Measurements from ENCODE around the gene CITED4.

The CITED4 gene

DNA sequence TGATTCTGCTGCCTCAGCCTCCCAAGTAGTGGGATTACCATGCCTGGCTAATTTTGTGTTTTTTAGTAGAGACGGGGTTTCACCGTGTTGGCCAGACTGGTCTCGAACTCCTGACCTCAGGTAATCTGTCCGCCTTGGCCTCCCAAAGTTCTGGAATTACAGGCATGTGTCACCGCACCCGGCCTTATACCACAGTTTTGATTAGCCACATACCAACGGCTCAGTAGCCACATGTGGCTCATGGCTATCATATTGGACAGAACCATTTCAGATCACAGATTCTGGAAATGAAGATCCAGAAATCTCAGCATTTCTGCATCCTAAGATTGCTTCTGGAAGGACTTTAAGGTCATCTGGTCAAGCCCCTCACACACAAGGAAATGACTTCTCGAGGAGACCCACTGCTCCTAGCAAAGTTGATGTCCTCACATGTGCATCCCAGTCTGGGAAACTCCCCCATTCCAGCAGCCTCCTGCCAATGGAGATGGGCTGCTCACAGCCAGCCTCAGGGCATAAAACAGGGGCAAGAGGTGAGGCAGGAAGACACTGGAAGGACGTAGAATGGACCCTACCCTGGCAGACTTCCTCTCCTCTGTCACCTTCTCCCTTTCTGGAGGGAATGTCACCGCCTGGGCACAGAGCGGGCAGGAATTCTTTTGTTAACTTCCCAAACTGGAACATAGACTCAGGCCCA lies 17.5 kb upstream of the CITED4 start:
- no peaks in the 10 kb centered on the region for H3K79me2 ChIP-seq (ENCODE audit: control insufficient read depth, insufficient read depth, low read length, poor library complexity)
- no peak overlapping the region for H3K4me3 ChIP-seq (ENCODE audit: low read depth, low read length)
- H3K9me3 ChIP-seq (ENCODE audit: insufficient read depth, low read depth, low read length): no peaks in the 10 kb centered on the region
- H3K36me3 ChIP-seq (ENCODE audit: control insufficient read depth in 1 of 2, insufficient read depth in 2 of 2, low read length in 2 of 2): no peaks in the 10 kb centered on the region
- H3K27ac ChIP-seq (ENCODE audit: low read depth, low read length): no peak overlapping the region
- H3K9ac ChIP-seq (ENCODE audit: low read length): no peak overlapping the region
- H2AFZ ChIP-seq (ENCODE audit: insufficient read depth, low read length, poor library complexity): no peak overlapping the region
- no peak overlapping the region for H4K91ac ChIP-seq (ENCODE audit: low read depth, low read length)
- no peak overlapping the region for H3K18ac ChIP-seq (ENCODE audit: low read length)
- DNase-seq: no peak
- no peak overlapping the region for H2BK120ac ChIP-seq (ENCODE audit: insufficient read depth, low read length, poor library complexity)
- no CpG with 5 or more reads among the region's 11 CpGs for WGBS (ENCODE audit: extremely low coverage, insufficient coverage, insufficient read length)
- H4K12ac ChIP-seq (ENCODE audit: low read depth, low read length): no peak overlapping the region
- no peaks in the 10 kb centered on the region for H3K27me3 ChIP-seq (ENCODE audit: insufficient read depth, low read length)
- H2BK5ac ChIP-seq (ENCODE audit: low read depth, low read length, poor library complexity): no peak overlapping the region
- H3K4me1 ChIP-seq (ENCODE audit: control insufficient read depth in 1 of 2, insufficient read depth in 2 of 2, low read length in 2 of 2): peaks cover 3 to 6% of the 10 kb centered on the region in 2 experiments
- H3K4me2 ChIP-seq (ENCODE audit: low read length): no peak overlapping the region
- no peak overlapping the region for H3K4ac ChIP-seq (ENCODE audit: low read depth, low read length)
- no peak overlapping the region for H3K23ac ChIP-seq (ENCODE audit: low read length)
- H4K8ac ChIP-seq (ENCODE audit: low read depth, low read length): no peak overlapping the region
- H2AK5ac ChIP-seq (ENCODE audit: low read length): no peak overlapping the region
- H2BK12ac ChIP-seq (ENCODE audit: low read length): no peak overlapping the region
- no peaks in the 10 kb centered on the region for H3K79me1 ChIP-seq (ENCODE audit: low read length)
- no peak overlapping the region for H3K14ac ChIP-seq (ENCODE audit: low read length)

DNA sequence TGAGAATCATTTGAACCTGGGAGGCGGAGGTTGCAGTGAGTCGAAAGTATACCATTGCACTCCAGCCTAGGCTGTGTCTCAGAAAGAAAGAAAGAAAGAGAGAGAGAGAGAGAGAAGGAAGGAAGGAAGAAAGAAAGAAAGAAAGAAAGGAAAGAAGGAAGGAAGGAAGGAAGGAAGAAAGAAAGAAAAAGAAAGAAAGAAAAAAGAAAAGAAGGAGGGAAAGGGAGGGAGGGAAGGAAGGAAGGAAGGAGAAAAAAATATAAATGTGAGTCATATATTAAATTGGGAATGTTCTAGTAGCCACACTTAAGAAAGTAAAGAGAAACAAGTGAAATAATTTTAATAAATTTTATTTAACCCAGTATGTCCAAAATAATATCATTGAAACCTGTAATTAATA lies 16.7 kb upstream of the CITED4 start:
- H3K4me2 ChIP-seq (ENCODE audit: low read length): no peak overlapping the region
- WGBS (ENCODE audit: extremely low coverage, insufficient coverage, insufficient read length): no CpG with 5 or more reads among the region's 2 CpGs
- H3K27ac ChIP-seq (ENCODE audit: low read depth, low read length): no peak overlapping the region
- no peak overlapping the region for H2AFZ ChIP-seq (ENCODE audit: insufficient read depth, low read length, poor library complexity)
- no peak overlapping the region for H4K91ac ChIP-seq (ENCODE audit: low read depth, low read length)
- H3K4me3 ChIP-seq (ENCODE audit: low read depth, low read length): no peak overlapping the region
- H4K8ac ChIP-seq (ENCODE audit: low read depth, low read length): no peak overlapping the region
- no peak overlapping the region for H2AK5ac ChIP-seq (ENCODE audit: low read length)
- no peaks in the 10 kb centered on the region for H3K9me3 ChIP-seq (ENCODE audit: insufficient read depth, low read depth, low read length)
- no peaks in the 10 kb centered on the region for H3K27me3 ChIP-seq (ENCODE audit: insufficient read depth, low read length)
- no peaks in the 10 kb centered on the region for H3K79me1 ChIP-seq (ENCODE audit: low read length)
- no peak for DNase-seq
- H3K79me2 ChIP-seq (ENCODE audit: control insufficient read depth, insufficient read depth, low read length, poor library complexity): no peaks in the 10 kb centered on the region
- no peaks in the 10 kb centered on the region for H3K36me3 ChIP-seq (ENCODE audit: control insufficient read depth in 1 of 2, insufficient read depth in 2 of 2, low read length in 2 of 2)
- no peak overlapping the region for H3K23ac ChIP-seq (ENCODE audit: low read length)
- H3K9ac ChIP-seq (ENCODE audit: low read length): no peak overlapping the region
- no peak overlapping the region for H3K18ac ChIP-seq (ENCODE audit: low read length)
- no peak overlapping the region for H2BK120ac ChIP-seq (ENCODE audit: insufficient read depth, low read length, poor library complexity)
- no peak overlapping the region for H4K12ac ChIP-seq (ENCODE audit: low read depth, low read length)
- H3K4ac ChIP-seq (ENCODE audit: low read depth, low read length): no peak overlapping the region
- no peak overlapping the region for H3K14ac ChIP-seq (ENCODE audit: low read length)
- no peak overlapping the region for H2BK5ac ChIP-seq (ENCODE audit: low read depth, low read length, poor library complexity)
- no peak overlapping the region for H2BK12ac ChIP-seq (ENCODE audit: low read length)
- peaks cover under 1 to 4% of the 10 kb centered on the region in 2 experiments for H3K4me1 ChIP-seq (ENCODE audit: control insufficient read depth in 1 of 2, insufficient read depth in 2 of 2, low read length in 2 of 2)

DNA sequence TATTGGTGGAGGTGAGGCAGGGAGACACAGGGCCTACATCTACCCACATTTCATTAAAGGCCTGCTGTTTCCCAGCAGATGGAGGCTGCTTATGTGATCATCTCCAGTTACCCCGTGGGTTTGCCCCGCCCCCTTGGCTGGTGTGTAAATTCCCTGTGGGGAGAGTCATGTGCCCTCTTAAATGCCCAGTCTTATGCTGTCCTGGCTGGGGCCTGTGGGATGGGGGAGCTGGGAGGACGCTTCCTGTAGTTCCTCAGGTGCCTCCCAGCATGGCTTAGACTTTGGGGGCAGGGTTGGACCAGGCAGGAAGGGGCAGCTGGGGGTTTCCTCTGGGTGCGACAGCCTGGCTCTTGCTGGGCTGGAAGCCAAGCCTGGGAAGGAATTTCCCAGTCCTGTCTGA lies 15.5 kb upstream of the CITED4 start:
- no peak overlapping the region for H4K91ac ChIP-seq (ENCODE audit: low read depth, low read length)
- H2BK5ac ChIP-seq (ENCODE audit: low read depth, low read length, poor library complexity): no peak overlapping the region
- H3K9me3 ChIP-seq (ENCODE audit: insufficient read depth, low read depth, low read length): no peaks in the 10 kb centered on the region
- no peak overlapping the region for H4K12ac ChIP-seq (ENCODE audit: low read depth, low read length)
- no peaks in the 10 kb centered on the region for H3K36me3 ChIP-seq (ENCODE audit: control insufficient read depth in 1 of 2, insufficient read depth in 2 of 2, low read length in 2 of 2)
- no peaks in the 10 kb centered on the region for H3K27me3 ChIP-seq (ENCODE audit: insufficient read depth, low read length)
- no peak overlapping the region for H3K18ac ChIP-seq (ENCODE audit: low read length)
- no peaks in the 10 kb centered on the region for H3K79me1 ChIP-seq (ENCODE audit: low read length)
- no peak overlapping the region for H2AK5ac ChIP-seq (ENCODE audit: low read length)
- no peak overlapping the region for H2BK12ac ChIP-seq (ENCODE audit: low read length)
- no peak overlapping the region for H3K4ac ChIP-seq (ENCODE audit: low read depth, low read length)
- no peak for DNase-seq
- H3K14ac ChIP-seq (ENCODE audit: low read length): no peak overlapping the region
- H3K27ac ChIP-seq (ENCODE audit: low read depth, low read length): no peak overlapping the region
- H3K9ac ChIP-seq (ENCODE audit: low read length): no peak overlapping the region
- no peak overlapping the region for H2BK120ac ChIP-seq (ENCODE audit: insufficient read depth, low read length, poor library complexity)
- H3K4me3 ChIP-seq (ENCODE audit: low read depth, low read length): no peak overlapping the region
- no peaks in the 10 kb centered on the region for H3K79me2 ChIP-seq (ENCODE audit: control insufficient read depth, insufficient read depth, low read length, poor library complexity)
- no peak overlapping the region for H3K23ac ChIP-seq (ENCODE audit: low read length)
- H3K4me1 ChIP-seq (ENCODE audit: control insufficient read depth in 1 of 2, insufficient read depth in 2 of 2, low read length in 2 of 2): peaks cover 0 to 4% of the 10 kb centered on the region in 2 experiments
- no peak overlapping the region for H3K4me2 ChIP-seq (ENCODE audit: low read length)
- peak overlapping the region; percentile 7 for H2AFZ ChIP-seq (ENCODE audit: insufficient read depth, low read length, poor library complexity)
- no CpG with 5 or more reads among the region's 4 CpGs for WGBS (ENCODE audit: extremely low coverage, insufficient coverage, insufficient read length)
- no peak overlapping the region for H4K8ac ChIP-seq (ENCODE audit: low read depth, low read length)

DNA sequence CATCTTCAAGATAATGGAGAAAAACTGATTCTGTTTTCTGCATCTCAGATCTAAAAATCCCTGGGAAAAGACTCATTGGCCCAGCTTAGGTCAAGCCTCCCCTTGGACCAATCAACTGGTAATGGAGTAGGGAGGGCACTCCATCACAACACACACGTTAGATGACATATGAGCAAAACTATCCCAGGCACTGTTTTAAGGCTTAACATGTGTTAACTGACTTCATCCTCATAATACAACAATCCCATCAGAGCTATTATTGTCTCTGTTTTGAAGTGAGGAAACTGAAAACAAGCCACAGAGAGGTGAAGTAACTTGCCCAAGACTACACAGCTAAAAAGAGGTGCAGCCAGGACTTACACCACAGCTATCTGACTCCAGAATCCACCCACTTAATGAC lies 14.7 kb upstream of the CITED4 start:
- Histone ChIP-seq H2AK5ac (ENCODE audit: low read length) (no peak overlapping the region), H4K12ac (ENCODE audit: low read depth, low read length) (no peak overlapping the region), H3K79me1 (ENCODE audit: low read length) (no peaks in the 10 kb centered on the region), H2BK12ac (ENCODE audit: low read length) (no peak overlapping the region), H3K79me2 (ENCODE audit: control insufficient read depth, insufficient read depth, low read length, poor library complexity) (no peaks in the 10 kb centered on the region), H4K91ac (ENCODE audit: low read depth, low read length) (no peak overlapping the region), H3K4me2 (ENCODE audit: low read length) (no peak overlapping the region), H3K23ac (ENCODE audit: low read length) (no peak overlapping the region), H4K8ac (ENCODE audit: low read depth, low read length) (no peak overlapping the region), H2BK5ac (ENCODE audit: low read depth, low read length, poor library complexity) (no peak overlapping the region), H3K36me3 (ENCODE audit: control insufficient read depth in 1 of 2, insufficient read depth in 2 of 2, low read length in 2 of 2) (no peaks in the 10 kb centered on the region), H3K9me3 (ENCODE audit: insufficient read depth, low read depth, low read length) (no peaks in the 10 kb centered on the region), H2AFZ (ENCODE audit: insufficient read depth, low read length, poor library complexity) (no peak overlapping the region), H2BK120ac (ENCODE audit: insufficient read depth, low read length, poor library complexity) (no peak overlapping the region), H3K27ac (ENCODE audit: low read depth, low read length) (no peak overlapping the region), H3K27me3 (ENCODE audit: insufficient read depth, low read length) (no peaks in the 10 kb centered on the region), H3K9ac (ENCODE audit: low read length) (no peak overlapping the region), H3K4ac (ENCODE audit: low read depth, low read length) (no peak overlapping the region), H3K4me1 (ENCODE audit: control insufficient read depth in 1 of 2, insufficient read depth in 2 of 2, low read length in 2 of 2) (peaks cover 0 to 4% of the 10 kb centered on the region in 2 experiments), H3K4me3 (ENCODE audit: low read depth, low read length) (no peak overlapping the region), H3K14ac (ENCODE audit: low read length) (no peak overlapping the region), H3K18ac (ENCODE audit: low read length) (no peak overlapping the region)
- DNase-seq: no peak
- WGBS (ENCODE audit: extremely low coverage, insufficient coverage, insufficient read length): no CpG with 5 or more reads among the region's 1 CpG
